Raji (cell line): ENCODE results near the gene HKDC1.

ENCODE experiments used
- POLR2A ChIP-seq: IDR thresholded peaks from 2 replicates; pipeline ENCODE4 v1.6.1; 2011; ENCODE audit warnings: low read depth, low read length, control low read depth; ENCODE audit not compliant: insufficient read depth

HKDC1 gene

DNA sequence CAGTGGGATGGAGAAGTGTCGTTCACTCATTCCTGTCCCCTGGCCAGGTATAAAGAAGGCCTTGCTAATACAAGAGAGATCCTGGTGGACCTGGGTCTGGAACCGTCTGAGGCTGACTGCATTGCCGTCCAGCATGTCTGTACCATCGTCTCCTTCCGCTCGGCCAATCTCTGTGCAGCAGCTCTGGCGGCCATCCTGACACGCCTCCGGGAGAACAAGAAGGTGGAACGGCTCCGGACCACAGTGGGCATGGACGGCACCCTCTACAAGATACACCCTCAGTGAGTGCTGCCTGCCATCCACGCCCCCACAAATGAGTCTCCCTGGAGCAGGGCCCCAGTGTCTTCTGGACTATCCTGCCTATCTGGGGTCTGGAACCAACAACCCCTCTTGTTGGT, 27.2 kb downstream of the HKDC1 start:
- TF ChIP-seq POLR2A = no peak

GRCh38 chr10:69248117-69248730, 28.1 kb downstream of the HKDC1 start:
- TF ChIP-seq POLR2A = no peak

DNA sequence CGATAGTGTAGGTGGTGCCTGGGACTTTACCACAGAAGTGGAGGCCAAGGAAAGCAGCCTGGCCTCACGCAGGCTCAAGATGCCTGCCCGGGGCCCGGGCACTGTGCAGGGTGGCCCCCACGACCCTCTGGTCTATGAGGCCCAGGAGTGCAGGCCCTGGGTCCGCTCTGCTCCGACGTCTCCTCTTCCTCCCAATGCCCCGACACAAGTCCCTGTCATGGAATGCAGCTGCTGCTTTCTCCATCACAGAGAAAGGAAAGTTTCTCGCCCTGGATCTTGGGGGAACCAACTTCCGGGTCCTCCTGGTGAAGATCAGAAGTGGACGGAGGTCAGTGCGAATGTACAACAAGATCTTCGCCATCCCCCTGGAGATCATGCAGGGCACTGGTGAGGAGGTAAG, 29.9 kb downstream of the HKDC1 start:
- TF ChIP-seq POLR2A = no peak

GRCh38 chr10:69253171-69253570, 33.0 kb downstream of the HKDC1 start:
- TF ChIP-seq POLR2A = no peak

GRCh38 chr10:69254877-69255276, 34.7 kb downstream of the HKDC1 start:
- TF ChIP-seq POLR2A = no peak

GRCh38 chr10:69259547-69260243, 39.6 kb downstream of the HKDC1 start:
- no peak for TF ChIP-seq POLR2A

DNA sequence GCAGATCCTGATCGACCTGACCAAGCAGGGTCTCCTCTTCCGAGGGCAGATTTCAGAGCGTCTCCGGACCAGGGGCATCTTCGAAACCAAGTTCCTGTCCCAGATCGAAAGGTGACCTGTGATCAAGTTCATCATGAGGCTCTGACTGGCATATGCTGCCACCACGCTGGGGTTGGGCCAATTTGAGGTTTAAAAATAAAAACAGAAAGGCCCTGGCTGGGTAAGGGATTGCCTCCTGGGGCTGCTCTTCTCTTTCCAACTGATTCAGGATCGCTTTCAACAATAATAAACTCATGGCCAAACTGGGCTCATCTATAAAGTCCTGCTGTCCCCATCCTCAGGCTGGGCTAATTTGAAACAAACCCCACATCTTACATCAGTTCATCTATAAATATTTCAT, 41.1 kb downstream of the HKDC1 start:
- TF ChIP-seq POLR2A = no peak

- no peak for TF ChIP-seq POLR2A
Observed at GRCh38 chr10:69262292-69262751, 42.2 kb downstream of the HKDC1 start.

- TF ChIP-seq POLR2A = no peak
Observed at GRCh38 chr10:69265521-69265920, 45.4 kb downstream of the HKDC1 start.

DNA sequence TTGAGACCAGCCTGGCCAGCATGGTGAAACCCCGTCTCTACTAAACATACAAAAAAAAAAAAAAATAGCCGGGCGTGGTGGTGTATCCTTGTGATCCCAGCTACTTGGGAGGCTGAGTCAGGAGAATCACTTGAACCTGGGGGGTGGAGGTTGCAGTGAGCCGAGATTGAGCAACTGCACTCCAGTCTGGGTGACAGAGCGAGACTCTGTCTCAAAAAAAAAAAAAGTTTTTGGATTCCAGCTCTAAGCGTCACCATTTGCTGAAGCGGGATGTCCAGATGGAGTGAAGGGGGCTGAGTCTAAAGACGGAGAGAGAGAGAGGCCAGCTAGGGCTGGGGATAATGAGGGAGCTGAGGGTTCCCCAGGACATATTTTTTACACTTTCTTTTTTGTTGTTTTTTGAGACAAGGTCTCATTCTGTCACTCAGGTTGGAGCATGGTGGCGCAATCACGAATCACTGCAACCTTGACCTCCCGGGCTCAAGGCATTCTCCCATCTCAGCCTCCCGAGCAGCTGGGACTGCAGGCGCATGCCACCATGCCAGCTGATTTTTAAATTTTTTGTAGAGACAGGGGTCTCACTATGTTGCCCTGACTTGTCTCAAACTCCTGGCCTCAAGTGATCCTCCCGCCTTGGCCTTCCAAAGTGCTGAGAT, 48.8 kb downstream of the HKDC1 start:
- no peak for TF ChIP-seq POLR2A

GRCh38 chr10:69269761-69270160, 49.6 kb downstream of the HKDC1 start:
- no peak for TF ChIP-seq POLR2A

DNA sequence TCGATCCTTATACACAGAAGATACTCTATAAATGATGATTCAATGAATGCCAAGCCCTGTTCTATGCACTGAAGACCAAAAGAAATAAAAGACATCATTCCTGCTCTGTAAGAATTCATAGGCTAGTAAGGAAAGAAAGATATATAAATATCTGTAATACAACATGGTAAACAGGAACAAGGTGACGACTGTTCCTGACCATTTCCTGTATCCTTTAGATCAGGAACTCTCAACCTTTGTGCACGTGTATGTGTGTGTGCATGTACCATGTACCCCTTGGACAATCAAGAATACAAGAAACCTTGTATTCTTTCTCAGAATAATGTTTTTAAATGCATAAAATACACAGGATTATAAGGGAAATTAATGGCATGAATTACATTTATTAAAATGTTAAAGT, 50.9 kb downstream of the HKDC1 start:
- no peak for TF ChIP-seq POLR2A

DNA sequence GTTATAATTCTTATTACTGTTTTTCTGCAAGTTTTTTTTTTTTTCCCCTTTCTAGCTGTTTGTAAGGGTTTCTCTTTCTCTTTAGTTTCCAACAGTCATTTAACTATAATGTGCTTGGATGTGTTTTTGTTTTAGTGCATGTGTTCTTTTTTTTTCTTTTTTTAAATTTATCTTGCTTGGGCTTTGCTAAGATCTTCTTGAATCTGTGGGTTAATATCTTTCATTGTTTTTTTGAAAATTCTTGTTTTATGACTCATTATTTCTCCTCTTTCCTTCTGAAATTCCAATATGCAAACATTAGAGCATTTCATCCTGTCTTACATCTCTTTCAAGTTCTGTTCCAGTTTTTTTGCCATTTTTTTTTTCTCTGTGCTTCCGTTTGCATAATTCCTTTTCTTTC, 52.5 kb downstream of the HKDC1 start:
- no peak for TF ChIP-seq POLR2A

DNA sequence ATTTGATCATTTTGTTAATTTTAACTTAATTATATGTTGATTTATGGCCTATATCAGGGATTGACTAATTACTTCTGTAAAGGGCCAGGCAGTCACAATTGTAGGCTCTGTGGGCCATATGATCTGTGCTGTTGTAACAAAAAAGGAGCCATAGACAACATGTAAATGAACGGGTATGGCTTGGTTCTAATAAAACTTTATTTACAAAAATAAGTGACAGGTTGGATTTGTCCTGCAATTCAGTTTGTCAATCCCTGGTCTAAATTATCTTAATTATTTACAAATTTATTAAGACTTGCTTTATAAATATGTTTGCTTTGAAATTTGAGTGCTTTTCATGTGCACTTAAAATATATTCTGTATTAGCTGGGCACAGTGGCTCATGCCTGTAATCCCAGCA, 55.3 kb downstream of the HKDC1 start:
- TF ChIP-seq POLR2A = no peak

GRCh38 chr10:69276503-69276902, 56.4 kb downstream of the HKDC1 start:
- TF ChIP-seq POLR2A = no peak

- no peak for TF ChIP-seq POLR2A
Observed at GRCh38 chr10:69278446-69278963, 58.4 kb downstream of the HKDC1 start, which contains the start of gene HK1. Gene HK1, plus strand, starts transcription at chr10:69278496.
